Peyer's patch (tissue), 4 donors: Measurements from ENCODE around the gene RECK.

Experiments used
- CTCF ChIP-seq, 6 experiments: fragments of 450-650 bp in 4 of 6; fragments of 200-600 bp in 2 of 6; sonication (generic) in 1 of 6; IDR thresholded peaks; one replicate each; pipeline ENCODE4 v1.5.1; 2017 to 2019; ENCODE audit warnings: antibody characterized with exemption in 6 of 6, mild to moderate bottlenecking in 3 of 6, moderate library complexity in 1 of 6
- POLR2A ChIP-seq, 2 donors: fragments of 450-650 bp; IDR thresholded peaks; one replicate each; pipeline ENCODE4 v1.5.1; 2017; ENCODE audit warnings: antibody characterized with exemption in 2 of 2, mild to moderate bottlenecking in 2 of 2, moderate library complexity in 2 of 2

GRCh38 chr9:36158122-36158521, 121.4 kb downstream of the RECK start:
- TF ChIP-seq POLR2A (IDR thresholded peaks at IDR 0.05) (no peak), CTCF (IDR thresholded peaks at IDR 0.05) (no peak)
